Ammon's horn (tissue), 1 donor: ENCODE results near the gene GPC5.

Source experiments
- DNase-seq: peaks from one replicate; pipeline ENCODE4 v3.0.0-alpha.2; 2016; ENCODE audit warnings: low spot score

Gene GPC5

DNA sequence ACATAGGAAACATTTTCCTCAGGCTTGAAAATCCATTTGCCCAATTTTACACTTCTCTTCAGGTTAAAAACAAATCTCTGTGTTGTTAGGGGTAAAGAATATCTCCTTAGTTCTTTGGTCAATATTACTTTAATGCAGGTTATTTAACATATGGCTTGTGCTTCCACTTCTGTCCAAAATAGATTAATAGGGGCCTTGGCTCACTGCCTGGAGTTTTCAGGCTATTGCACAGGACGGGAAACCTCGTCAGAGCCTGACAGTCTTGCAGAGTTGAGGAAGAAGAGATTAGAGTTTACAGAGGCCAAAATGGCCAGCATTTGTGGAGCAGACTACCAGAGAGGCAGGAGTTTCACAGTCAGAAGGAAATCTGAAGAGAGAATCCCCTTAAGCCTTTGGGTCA, 964.3 kb downstream of the GPC5 start:
- DNase-seq = no peak

- no peak for DNase-seq
Measured at GRCh38 chr13:92365904-92366303, 967.5 kb downstream of the GPC5 start.

DNA sequence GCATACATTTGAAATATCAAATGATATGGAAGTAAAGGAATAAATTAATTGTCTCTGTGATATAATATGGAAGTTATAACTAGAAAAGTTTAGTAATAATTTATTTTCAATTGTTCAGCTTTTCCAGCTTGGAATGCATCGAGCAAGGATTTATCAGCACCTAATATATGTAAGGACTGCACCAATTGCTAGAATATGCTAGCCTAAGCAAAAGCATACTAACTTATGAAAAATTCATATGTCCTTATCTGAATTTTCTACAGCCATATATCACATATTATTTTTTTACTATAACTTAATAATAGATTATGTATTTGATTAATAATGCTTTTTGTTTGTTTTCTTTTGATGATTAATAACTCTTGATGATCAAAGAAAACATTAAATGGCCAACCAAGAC, 979.0 kb downstream of the GPC5 start:
- no peak for DNase-seq

- no peak for DNase-seq
Measured at GRCh38 chr13:92379371-92379770, 981.0 kb downstream of the GPC5 start.

DNA sequence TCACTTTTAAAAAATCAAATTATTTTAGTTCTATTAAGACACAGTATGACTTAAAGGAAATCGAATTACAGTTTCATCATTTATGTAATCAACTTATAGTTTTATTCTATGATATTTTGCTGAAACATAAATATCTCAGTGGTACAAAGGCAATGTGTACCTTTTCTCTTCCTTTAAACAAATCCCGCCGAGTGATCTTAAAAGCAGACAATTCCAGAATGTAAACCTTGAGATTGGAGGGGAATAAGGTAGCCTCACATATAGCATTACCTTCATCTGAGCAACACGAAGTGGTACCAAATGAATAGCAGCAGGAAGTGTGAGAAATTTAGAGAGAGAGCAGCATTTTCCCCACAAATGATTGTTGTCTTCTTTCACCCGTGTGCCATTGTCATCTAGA, 986.0 kb downstream of the GPC5 start:
- no peak for DNase-seq

DNA sequence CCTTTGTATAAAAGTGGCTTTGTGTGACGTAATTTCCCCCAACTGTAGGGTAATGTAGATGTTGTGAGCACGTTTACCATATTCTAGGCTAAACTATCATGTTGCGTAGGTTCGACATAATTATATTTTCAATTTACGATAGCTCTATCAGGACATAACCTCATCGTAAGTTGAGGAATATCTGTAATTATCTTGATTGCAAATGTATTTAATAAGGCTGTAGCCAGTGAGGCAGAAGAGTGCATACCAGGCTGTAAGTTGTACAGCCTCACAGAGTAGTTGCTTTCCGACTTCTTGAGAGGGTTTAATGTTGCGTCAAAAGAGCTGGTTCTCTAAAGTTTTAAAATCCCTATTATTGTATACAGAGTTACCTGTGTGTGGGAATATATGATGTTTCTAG, 988.8 kb downstream of the GPC5 start:
- DNase-seq = no peak

GRCh38 chr13:92390217-92390616, 991.8 kb downstream of the GPC5 start:
- DNase-seq = no peak

DNA sequence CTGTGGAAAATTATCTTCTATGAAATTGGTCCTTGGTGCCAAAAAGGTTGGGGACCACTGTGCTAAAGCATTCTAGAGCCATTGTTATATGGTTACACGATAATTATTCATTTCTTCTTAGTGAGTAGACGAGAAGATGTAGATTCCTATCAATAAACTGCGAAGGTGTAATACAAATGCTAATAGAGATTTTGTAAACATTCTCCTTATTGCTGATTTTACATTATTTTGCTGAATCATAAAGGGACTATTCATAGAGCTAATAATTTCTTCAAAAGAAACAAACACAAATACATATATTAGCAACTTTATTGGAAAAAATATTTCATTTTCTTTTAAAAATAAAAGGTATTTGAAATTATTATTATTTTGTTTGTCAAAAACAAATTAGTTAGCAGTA, 1005.2 kb downstream of the GPC5 start:
- DNase-seq = no peak

DNA sequence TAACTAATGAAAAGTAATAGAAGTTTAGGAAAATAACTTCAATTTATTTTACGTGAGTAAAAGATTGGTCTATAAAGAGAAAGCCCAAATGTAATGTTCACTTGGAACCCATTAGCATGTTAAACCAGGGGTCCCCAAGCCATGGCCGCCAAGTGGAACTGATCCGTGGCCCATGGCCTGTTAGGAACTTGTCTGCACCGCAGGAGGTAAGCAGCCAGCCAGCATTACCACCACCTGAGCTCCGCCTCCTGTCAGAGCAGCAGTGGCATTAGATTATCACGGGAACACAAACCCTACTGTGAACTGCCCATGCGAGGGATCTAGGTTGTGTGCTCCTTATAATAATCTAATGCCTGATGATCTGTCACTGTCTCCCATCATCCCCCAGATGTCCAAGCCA, 1009.4 kb downstream of the GPC5 start:
- no peak for DNase-seq

- no peak for DNase-seq
Measured at GRCh38 chr13:92412481-92412880, 1014.1 kb downstream of the GPC5 start.

- no peak for DNase-seq
Measured at GRCh38 chr13:92412996-92413395, 1014.6 kb downstream of the GPC5 start.

GRCh38 chr13:92413452-92413851, 1015.0 kb downstream of the GPC5 start:
- DNase-seq = no peak

- no peak for DNase-seq
Measured at GRCh38 chr13:92414851-92415250, 1016.4 kb downstream of the GPC5 start.

- DNase-seq = no peak
Measured at GRCh38 chr13:92415781-92416180, 1017.4 kb downstream of the GPC5 start.

DNA sequence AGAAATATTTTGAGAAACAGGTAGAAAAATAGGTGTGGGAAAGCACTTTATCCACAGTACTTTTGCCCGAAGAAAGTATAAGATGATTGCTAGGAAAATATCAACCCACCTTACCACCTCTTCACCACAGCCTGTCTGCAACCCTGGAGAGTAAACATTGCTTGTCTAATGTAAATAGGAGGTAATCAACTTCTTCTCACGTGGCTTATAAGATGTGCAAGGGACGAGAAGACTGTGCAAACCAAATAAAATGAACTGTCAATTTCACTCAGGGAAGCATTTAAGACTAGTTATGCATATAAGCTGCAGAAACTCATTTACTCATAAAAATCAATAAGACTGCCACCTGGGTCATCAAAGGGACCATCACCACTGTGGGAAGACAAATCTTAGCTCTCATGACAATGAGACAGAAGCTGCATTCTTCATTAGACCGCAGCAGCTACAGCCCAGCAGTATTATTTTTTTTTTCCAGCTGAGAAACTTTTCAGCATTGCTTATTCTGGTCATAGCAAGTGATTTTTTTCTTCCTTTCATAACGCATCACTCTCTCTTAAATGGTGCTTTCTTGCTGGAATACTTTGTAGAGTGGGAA, 1020.5 kb downstream of the GPC5 start:
- DNase-seq = no peak

DNA sequence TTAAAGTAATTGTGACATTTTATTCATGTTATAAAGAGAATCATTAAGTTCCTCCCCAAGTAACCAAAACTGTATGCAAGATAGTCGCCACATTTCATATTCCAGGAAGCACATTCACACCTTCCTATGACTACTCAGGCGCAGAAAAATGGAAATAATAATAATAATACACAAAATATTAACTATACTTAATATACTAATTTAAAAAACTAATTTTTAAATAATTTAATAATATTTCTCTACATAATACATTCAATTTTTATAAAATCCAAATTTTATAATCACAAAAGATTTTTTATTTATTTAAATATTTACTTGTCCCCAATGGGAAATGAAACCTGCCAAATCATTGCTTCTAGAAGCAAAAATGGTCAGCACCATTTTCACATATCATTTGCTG, 1030.8 kb downstream of the GPC5 start:
- no peak for DNase-seq

- no peak for DNase-seq
Measured at GRCh38 chr13:92433386-92433785, 1035.0 kb downstream of the GPC5 start.

GRCh38 chr13:92433963-92434362, 1035.5 kb downstream of the GPC5 start:
- DNase-seq = no peak

DNA sequence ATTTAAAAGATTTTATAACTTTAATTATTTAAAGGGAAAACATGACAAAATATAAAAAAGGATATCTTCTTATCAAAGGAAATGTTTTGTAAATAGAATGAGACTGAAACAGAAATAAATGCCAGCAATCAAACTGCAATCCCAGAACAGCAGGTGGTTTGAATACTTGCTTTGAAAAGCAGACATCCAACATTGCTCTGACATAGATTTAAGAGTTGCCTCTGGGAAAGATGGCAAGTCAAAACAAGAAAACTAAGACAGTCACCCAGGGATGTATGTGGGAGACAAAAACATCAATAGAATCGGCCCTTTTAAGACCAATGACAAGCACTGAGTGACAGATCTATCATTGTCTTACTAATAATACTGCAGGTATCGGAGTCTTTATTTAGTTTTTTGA, 1038.5 kb downstream of the GPC5 start:
- no peak for DNase-seq

DNA sequence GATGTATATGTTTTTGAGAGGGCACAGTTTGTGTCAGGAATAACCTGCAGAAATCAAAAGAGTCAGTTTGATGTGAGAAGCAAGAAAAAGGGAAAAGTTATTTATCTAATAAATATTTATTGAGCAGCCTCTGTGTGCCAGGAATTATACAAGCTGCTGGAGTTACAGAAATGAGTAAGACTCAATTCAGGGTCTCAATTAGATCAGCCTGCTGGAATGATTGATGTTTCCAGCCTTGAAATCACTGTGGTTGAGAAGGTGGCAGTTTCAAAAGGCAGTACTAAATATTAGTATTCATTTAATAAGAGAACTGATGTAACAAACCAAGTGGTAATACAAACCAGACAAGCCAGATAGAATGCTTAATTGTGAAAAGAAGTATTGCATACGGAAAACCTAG, 1045.8 kb downstream of the GPC5 start:
- no peak for DNase-seq

DNA sequence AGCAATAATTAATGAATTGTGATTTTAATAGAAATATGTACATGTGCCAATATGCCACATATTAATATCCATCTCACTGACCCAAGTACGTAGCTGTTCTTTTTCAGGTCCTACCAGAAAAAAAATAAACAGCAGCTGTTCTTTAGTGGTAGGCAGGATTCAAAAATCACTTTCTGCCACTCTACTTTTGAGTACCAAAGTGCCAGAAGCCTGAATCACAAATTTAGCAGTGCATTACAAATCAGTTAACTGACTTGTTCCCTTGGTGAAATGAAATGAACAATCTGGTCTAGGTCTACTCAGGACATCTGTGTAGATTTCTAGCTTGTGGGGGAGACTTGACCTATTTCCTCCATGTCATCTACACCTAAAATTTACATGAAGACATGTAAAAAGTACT, 1052.6 kb downstream of the GPC5 start:
- peak; percentile 16 for DNase-seq

GRCh38 chr13:92452840-92453239, 1054.4 kb downstream of the GPC5 start:
- no peak for DNase-seq

GRCh38 chr13:92459306-92459705, 1060.9 kb downstream of the GPC5 start:
- no peak for DNase-seq

GRCh38 chr13:92460479-92460878, 1062.1 kb downstream of the GPC5 start:
- no peak for DNase-seq

GRCh38 chr13:92461402-92461801, 1063.0 kb downstream of the GPC5 start:
- DNase-seq = no peak
